ENCODE data around the gene TMEM187. TPM values are rescaled to one million over a fixed set of nuclear protein-coding genes. Genes with fewer than 3 reads are reported as not detected.

Gene TMEM187
- total RNA-seq, 2 donors from 2014 or later: 16.9 to 18.2 TPM

- intact Hi-C loops (cut with DNase I): loop anchor here (10.0 kb wide), 1 partner anchor 77 kb away; the partner anchor contains the start of gene MECP2
- Histone ChIP-seq H3K4me1 (replicated peaks) (no peaks in the 10 kb centered on the region), H3K27ac (peak overlapping the region; percentile 57 to 75), H3K36me3 (no peaks in the 10 kb centered on the region), H3K27me3 (replicated peaks; ENCODE audit: insufficient read depth) (no peaks in the 10 kb centered on the region), H3K4me3 (no peak overlapping the region), H3K9me3 (no peaks in the 10 kb centered on the region)
- peak; percentile 23 for DNase-seq (ENCODE audit: low spot score)
- TF ChIP-seq POLR2A (IDR thresholded peaks at IDR 0.05) (no peak), POLR2AphosphoS5 (IDR thresholded peaks at IDR 0.05) (peak; percentile 5)
- TF ChIP-seq, protein P1, sequence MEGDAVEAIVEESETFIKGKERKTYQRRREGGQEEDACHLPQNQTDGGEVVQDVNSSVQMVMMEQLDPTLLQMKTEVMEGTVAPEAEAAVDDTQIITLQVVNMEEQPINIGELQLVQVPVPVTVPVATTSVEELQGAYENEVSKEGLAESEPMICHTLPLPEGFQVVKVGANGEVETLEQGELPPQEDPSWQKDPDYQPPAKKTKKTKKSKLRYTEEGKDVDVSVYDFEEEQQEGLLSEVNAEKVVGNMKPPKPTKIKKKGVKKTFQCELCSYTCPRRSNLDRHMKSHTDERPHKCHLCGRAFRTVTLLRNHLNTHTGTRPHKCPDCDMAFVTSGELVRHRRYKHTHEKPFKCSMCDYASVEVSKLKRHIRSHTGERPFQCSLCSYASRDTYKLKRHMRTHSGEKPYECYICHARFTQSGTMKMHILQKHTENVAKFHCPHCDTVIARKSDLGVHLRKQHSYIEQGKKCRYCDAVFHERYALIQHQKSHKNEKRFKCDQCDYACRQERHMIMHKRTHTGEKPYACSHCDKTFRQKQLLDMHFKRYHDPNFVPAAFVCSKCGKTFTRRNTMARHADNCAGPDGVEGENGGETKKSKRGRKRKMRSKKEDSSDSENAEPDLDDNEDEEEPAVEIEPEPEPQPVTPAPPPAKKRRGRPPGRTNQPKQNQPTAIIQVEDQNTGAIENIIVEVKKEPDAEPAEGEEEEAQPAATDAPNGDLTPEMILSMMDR (IDR thresholded peaks at IDR 0.05): peak in 1 of 4 experiments; percentile 1
- 53% methylated on average over 12 of the region's 26 CpGs for WGBS
Observed at GRCh38 chrX:154017766-154018517, 45.4 kb downstream of the TMEM187 start.

DNA sequence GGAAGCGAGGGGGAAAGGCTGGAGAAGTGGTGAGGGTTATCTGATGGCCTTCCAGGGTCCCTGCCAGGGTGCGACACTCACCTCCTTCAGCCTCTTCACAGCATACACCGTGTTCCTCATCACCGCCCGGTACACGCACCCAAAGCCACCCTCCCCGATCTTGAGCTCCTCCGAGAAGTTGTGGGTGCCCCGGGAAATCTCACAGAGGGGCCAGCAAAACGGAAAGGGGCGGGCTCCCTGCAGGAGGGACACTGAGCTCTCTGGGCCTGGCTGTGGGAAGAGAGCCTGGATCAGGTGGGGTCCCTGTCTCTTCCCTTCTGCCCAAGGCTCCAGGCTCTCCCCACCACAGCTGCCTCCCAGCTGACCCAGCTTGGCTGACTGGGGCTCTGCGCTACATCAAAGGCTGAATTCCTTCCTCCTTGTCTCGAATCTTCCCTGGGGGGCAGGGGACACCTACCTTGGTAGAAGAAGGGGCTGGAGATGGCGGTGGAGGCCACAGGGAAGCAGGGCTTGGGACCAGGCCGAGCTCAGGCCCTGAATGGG is 46.0 kb downstream of the TMEM187 start:
- DNase-seq (ENCODE audit: low spot score): no peak
- H3K4me3 ChIP-seq: peak overlapping the region; percentile 37 to 44
- intact Hi-C loops (cut with DNase I): loop anchor here (10.0 kb wide), 1 partner anchor 76 kb away; the partner anchor contains the start of gene MECP2
- no peaks in the 10 kb centered on the region for H3K27me3 ChIP-seq (replicated peaks; ENCODE audit: insufficient read depth)
- TF ChIP-seq, protein P1 (IDR thresholded peaks at IDR 0.05): no peak
- TF ChIP-seq POLR2A (IDR thresholded peaks at IDR 0.05) (no peak), POLR2AphosphoS5 (IDR thresholded peaks at IDR 0.05) (no peak)
- no peaks in the 10 kb centered on the region for H3K9me3 ChIP-seq
- no peaks in the 10 kb centered on the region for H3K36me3 ChIP-seq
- H3K27ac ChIP-seq: peak overlapping the region; percentile 57 to 75
- H3K4me1 ChIP-seq (replicated peaks): no peaks in the 10 kb centered on the region
- 39% methylated on average over 4 of the region's 15 CpGs for whole genome bisulfite sequencing

GRCh38 chrX:154019061-154019621 is 46.6 kb downstream of the TMEM187 start:
- no peak for TF ChIP-seq POLR2AphosphoS5 (IDR thresholded peaks at IDR 0.05)
- TF ChIP-seq, protein P1 (IDR thresholded peaks at IDR 0.05): no peak
- TF ChIP-seq POLR2A (IDR thresholded peaks at IDR 0.05): no peak
- no peaks in the 10 kb centered on the region for H3K27me3 ChIP-seq (replicated peaks; ENCODE audit: insufficient read depth)
- intact Hi-C loops (cut with DNase I): loop anchor here (10.0 kb wide), 1 partner anchor 76 kb away; the partner anchor contains the start of gene MECP2
- peak overlapping the region; percentile 37 to 44 for H3K4me3 ChIP-seq
- no peaks in the 10 kb centered on the region for H3K9me3 ChIP-seq
- no peaks in the 10 kb centered on the region for H3K36me3 ChIP-seq
- WGBS: no CpG with 5 or more reads among the region's 45 CpGs
- no peak for DNase-seq (ENCODE audit: low spot score)
- no peaks in the 10 kb centered on the region for H3K4me1 ChIP-seq (replicated peaks)
- peak overlapping the region; percentile 57 to 75 for H3K27ac ChIP-seq

GRCh38 chrX:154019633-154020528 is 47.3 kb downstream of the TMEM187 start, which contains the start of gene IRAK1:
Gene IRAK1 (minus strand): TSS chrX:154019902. CDS start chrX:154019812, 90 bp downstream.
- Histone ChIP-seq H3K27ac (peak within 1 kb of the TSS; percentile 87 to 88), H3K27me3 (replicated peaks; ENCODE audit: insufficient read depth) (no peaks in the 10 kb centered on the region), H3K4me3 (peak within 1 kb of the TSS; percentile 37 to 44), H3K4me1 (replicated peaks) (no peaks in the 10 kb centered on the region), H3K36me3 (no peaks in the 10 kb centered on the region), H3K9me3 (no peaks in the 10 kb centered on the region)
- peak; percentile 27 for DNase-seq (ENCODE audit: low spot score)
- TF ChIP-seq, protein P1 (IDR thresholded peaks at IDR 0.05): peak in 1 of 4 experiments; percentile 26
- no peak for TF ChIP-seq POLR2A (IDR thresholded peaks at IDR 0.05)
- 7% methylated on average over 10 of the region's 99 CpGs for WGBS
- intact Hi-C loops (cut with DNase I): loop anchor here (10.0 kb wide), 1 partner anchor 75 kb away; the partner anchor contains the start of gene MECP2

Measured in prostate gland (tissue), 2 donors.